AG10803 (cell line): Measurements from ENCODE around the gene UGT1A3.

Source experiments
- DNase-seq: peaks from one replicate; pipeline ENCODE4 v3.0.0; 2010; ENCODE audit warnings: low read depth
- H3K4me3 ChIP-seq: 2 replicates; pipeline ENCODE4 v1.5.1; 2011; ENCODE audit warnings: mild to moderate bottlenecking, low read length, control low read depth
- CTCF ChIP-seq: conservative IDR thresholded peaks from 2 replicates; pipeline ENCODE4 v1.5.1; 2011; ENCODE audit warnings: mild to moderate bottlenecking, low read length, control low read depth, inconsistent platforms

The UGT1A3 gene

GRCh38 chr2:233792720-233793119 lies 63.9 kb downstream of the UGT1A3 start:
- no peak overlapping the region for H3K4me3 ChIP-seq
- no peak for TF ChIP-seq CTCF
- no peak for DNase-seq

DNA sequence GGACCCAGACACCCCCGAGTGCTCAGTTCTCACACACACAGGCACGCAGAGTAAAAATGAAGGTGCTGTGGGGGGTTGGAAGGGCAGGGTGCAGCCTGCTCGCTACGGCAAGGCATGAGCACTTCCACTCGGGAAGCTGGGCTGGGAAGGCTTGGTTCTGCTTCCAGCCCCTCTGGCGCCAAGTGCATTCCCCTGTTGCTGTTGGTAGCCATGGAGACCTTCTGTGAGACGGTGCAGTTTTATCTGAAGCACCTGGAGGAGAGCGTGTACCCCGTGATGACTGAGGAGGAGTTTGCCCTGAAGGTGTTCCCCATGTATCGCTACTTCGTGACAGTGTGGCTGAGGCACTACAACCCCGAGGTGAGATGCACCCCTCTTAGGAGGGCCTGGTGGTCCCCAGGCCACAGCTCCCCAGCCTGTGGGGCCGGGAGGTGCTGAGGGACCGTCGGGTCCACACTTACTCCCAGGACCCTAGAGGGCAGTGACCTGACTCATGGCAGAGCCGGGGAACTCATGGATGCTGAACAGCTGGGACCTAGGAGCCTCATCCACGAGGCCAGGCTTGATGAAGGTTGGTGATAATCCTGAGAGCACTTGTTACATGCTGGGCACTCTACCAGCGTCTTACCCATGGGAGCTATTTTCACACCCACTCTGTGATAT lies 64.8 kb downstream of the UGT1A3 start:
- no peak overlapping the region for H3K4me3 ChIP-seq
- DNase-seq, result no peak
- TF ChIP-seq CTCF, result no peak

- H3K4me3 ChIP-seq, result no peak overlapping the region
- no peak for DNase-seq
- no peak for TF ChIP-seq CTCF
These were observed 65.4 kb downstream of the UGT1A3 start for GRCh38 chr2:233794128-233794658.

DNA sequence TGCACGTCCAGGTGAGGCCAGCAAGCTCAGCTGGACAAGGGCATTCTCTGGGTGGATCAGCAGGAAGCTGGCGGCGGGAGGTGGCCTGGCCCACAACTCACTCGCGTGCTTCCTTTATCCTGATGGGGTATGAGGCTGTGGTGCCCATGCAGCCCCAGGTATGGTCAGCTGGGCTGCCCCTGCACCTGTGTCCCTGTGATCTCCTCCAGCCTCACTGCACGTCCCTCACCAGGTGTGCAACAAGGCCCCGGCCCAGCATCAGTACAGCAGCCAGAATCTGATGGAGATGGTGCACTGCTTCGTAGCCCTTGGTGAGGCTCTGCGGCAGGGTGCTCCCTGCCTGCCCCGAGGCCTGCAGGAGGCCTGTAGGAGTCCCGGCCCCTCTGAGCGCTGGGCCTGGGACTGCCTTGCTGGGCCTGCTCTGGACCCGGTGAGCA lies 66.9 kb downstream of the UGT1A3 start:
- TF ChIP-seq CTCF, result no peak
- DNase-seq, result no peak
- H3K4me3 ChIP-seq, result no peak overlapping the region

DNA sequence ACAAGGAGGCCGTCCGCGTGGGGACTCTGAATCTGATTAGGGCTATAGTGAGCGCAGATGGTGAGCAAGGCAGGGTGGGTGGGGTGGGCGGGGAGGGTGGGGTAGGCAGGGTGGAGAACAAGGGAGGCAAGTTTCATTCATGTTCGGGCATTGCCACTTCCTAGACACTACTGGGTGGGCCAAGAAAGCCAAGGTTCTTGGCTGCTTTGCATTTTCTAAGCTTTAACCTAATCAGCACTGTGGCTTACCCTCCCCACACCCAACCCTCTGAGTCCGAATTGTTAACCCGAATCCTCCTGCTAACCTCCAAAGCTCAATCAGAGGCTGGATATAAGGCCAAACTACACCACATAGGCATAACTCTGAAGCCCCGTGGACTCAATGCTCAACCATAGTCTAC lies 67.4 kb downstream of the UGT1A3 start:
- H3K4me3 ChIP-seq, result no peak overlapping the region
- DNase-seq, result no peak
- TF ChIP-seq CTCF, result no peak

GRCh38 chr2:233798335-233799086 lies 69.7 kb downstream of the UGT1A3 start:
- no peak for TF ChIP-seq CTCF
- no peak overlapping the region for H3K4me3 ChIP-seq
- no peak for DNase-seq
